ENCODE measurements around the gene RGS14. TPM values are rescaled to one million over a fixed set of nuclear protein-coding genes. Genes with fewer than 3 reads are reported as not detected.
A peak's percentile ranks its signal among the peaks of the same experiment; 100 is the strongest.
"Not testable (repeated sequence)": the region's sequence is repeated elsewhere in the genome, so short reads cannot be mapped to it uniquely, and the experiment has no call there.

The RGS14 gene
- total RNA-seq, 2 experiments from 2014 or later: 113 to 124 TPM

DNA sequence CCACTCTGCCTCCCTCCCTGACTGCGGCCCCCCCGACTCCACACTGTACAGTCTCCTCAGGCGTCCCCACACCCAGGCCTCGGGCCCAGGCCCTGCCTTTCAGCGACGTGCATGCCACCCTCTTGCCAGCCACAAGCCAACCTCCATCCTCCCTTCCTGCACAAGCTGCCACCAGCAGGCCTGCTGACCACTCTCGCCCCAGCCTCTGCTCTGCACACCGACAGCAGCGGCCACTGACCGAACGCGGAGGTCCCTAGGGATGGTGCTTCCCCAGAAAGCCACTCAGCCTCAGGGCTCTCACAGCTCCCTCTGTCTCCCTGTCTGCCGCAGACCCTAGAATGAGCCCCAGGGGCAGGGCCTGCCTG, 24.8 kb upstream of the RGS14 start:
- peaks cover 13% of the 10 kb centered on the region for H3K4me1 Mint-ChIP-seq

DNA sequence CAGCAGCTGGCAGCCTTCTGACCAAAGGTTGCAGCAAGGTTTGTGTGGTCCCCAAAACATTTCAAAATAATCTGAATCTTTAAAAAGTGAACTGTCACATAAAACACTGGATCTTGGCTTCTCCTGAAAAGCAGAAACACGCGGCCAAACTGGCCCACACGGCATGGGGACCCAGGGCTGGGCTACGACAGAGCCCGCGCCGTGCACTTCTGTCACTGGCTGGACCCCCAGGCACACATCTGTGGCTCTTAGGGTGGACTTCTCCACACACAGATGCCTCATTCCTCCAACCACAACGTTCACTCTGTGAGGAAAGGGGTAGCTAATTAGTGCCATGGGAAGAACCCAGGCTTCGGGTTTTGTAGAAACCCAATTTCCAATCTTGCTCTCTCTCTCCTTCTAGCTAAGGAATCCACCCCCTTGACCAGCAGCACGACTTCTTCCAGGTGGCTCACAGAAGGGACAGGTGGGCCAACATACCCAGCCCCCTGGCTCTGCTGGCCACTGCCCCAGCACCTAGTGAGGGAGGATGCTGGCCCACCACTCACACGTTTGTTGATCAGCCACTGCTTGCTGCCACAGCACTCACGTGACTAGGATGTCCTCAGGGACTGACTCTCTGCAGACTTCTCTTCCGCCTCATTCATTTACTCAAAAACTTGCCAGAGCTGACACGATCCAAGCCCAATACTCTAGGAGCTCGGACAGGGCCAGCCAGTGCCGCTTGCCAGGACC, 24.1 kb upstream of the RGS14 start:
- H3K36me3 Mint-ChIP-seq: peaks cover 24% of the 10 kb centered on the region
- H3K27ac Mint-ChIP-seq: no peak overlapping the region
- no peak for DNase-seq
- peaks cover 13% of the 10 kb centered on the region for H3K4me1 Mint-ChIP-seq
- ATAC-seq (ENCODE audit: low read depth): no peak
- no peaks in the 10 kb centered on the region for H3K27me3 Mint-ChIP-seq
- H3K9me3 Mint-ChIP-seq: no peaks in the 10 kb centered on the region
- no peak overlapping the region for H3K4me3 Mint-ChIP-seq
- POLR2A ChIA-PET: interaction anchor here (1.5 kb wide), 1 partner anchor 18 kb away, joined by 3 read pairs; the partner anchor contains the start of gene LMAN2

More for the DNA sequence above, 24.8 kb upstream of the RGS14 start:
- no peak for ATAC-seq (ENCODE audit: low read depth)
- H3K4me3 Mint-ChIP-seq: no peak overlapping the region
- H3K36me3 Mint-ChIP-seq: peaks cover 24% of the 10 kb centered on the region
- POLR2A ChIA-PET: interaction anchor here (1.5 kb wide), 1 partner anchor 19 kb away, joined by 3 read pairs; the partner anchor contains the start of gene LMAN2
- no peak overlapping the region for H3K27ac Mint-ChIP-seq
- H3K27me3 Mint-ChIP-seq: no peaks in the 10 kb centered on the region
- H3K9me3 Mint-ChIP-seq: no peaks in the 10 kb centered on the region
- no peak for DNase-seq

DNA sequence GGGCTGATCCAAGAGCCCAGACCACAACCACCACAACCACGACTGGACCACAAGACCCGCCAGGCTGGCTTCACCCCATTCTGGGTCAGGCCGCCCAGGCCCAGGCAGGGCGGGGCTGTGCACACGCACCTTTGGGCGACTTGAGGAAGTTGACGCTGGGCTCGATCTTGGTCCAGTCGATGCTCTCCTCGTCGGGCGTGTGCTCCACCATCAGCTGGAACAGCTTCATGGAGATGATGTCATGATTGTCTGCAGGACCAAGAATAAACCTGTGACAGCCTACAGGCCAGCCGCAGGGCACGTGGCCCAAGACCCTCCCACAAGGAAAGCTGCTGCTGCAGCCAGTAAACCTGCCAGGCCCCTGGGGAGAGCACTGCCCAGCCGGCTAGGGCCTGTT, 23.6 kb upstream of the RGS14 start:
- POLR2A ChIA-PET: no interaction called here
- ATAC-seq (ENCODE audit: low read depth) (no peak), DNase-seq (no peak)
- Mint-ChIP-seq H3K36me3 (peaks cover 24% of the 10 kb centered on the region), H3K27ac (no peak overlapping the region), H3K27me3 (no peaks in the 10 kb centered on the region), H3K4me3 (no peak overlapping the region), H3K9me3 (no peaks in the 10 kb centered on the region), H3K4me1 (peaks cover 13% of the 10 kb centered on the region)

DNA sequence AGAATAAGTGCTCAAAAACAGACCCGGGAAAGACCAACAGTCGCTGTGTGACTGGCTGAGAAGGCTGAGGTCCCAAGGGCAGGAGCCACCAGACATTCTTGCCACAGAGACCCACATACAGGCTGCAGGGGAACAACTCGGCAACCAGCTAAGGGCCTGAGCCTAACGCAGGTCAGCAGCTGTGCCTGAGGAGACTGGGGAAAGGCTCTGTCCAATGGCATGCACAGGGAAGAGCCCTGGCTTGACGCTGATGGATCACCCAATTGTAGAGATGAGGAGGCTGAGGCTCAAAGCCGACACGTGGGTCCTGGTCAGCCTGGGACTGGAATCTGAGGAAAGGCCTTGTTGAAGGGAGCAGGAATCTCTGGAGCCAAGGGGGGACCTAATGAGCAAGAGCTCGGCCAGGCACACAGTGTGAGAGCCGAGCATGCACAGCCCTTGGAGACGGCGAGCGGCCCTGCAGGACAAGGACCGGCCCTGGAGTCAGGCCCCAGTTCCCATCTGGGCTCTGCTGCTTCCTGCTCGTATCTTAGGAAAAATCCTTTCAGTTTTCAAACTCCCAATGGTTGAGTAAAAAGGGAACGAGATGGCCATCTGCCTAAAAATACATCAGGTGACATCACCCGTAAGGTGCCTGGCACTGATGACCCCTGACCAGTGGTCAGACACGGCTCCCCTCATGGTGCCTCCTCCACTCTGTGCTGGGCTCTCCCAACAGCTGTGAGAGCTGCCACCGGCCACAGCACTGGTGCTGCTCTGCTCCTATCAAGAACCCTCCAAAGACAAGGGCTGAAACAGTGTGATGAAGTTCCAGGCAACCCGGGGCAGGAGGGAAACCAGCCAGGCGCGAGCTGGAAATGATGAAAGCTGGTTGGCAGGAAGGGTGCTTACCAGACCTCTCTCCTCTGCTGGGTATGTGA, 22.7 kb upstream of the RGS14 start:
- Mint-ChIP-seq H3K36me3 (peaks cover 30% of the 10 kb centered on the region), H3K27me3 (no peaks in the 10 kb centered on the region), H3K27ac (no peak overlapping the region), H3K4me3 (no peak overlapping the region), H3K4me1 (peaks cover 21% of the 10 kb centered on the region), H3K9me3 (no peaks in the 10 kb centered on the region)
- ATAC-seq (ENCODE audit: low read depth) (no peak), DNase-seq (no peak)
- POLR2A ChIA-PET: interaction anchor here (1.1 kb wide), 1 partner anchor 37 kb away, joined by 3 read pairs; no protein-coding TSS in a partner anchor

DNA sequence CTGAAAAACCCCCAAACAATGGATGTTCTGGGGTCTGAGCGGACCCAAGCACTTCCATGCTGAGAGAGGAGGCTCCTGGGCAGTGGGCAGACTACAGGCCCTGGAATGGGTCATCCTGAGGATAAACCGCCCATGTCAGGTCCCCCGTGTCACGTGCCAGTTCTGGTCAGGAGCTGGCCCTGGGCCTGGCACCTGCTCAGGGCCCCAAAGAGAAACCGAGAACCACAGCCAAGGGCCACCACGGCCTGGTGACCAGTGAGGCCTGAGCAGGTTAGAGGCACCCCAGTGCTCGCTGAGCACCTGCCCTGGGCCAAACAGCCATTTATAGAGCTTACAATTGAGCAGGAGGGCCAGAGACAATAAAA, 22.0 kb upstream of the RGS14 start:
- Mint-ChIP-seq H3K9me3 (no peaks in the 10 kb centered on the region), H3K4me3 (no peak overlapping the region), H3K27me3 (no peaks in the 10 kb centered on the region), H3K27ac (peak overlapping the region; percentile 61), H3K4me1 (peaks cover 21% of the 10 kb centered on the region), H3K36me3 (peaks cover 32% of the 10 kb centered on the region)
- ATAC-seq (ENCODE audit: low read depth) (no peak), DNase-seq (no peak)
- POLR2A ChIA-PET: interaction anchor here (1.1 kb wide), 1 partner anchor 36 kb away, joined by 3 read pairs; no protein-coding TSS in a partner anchor

DNA sequence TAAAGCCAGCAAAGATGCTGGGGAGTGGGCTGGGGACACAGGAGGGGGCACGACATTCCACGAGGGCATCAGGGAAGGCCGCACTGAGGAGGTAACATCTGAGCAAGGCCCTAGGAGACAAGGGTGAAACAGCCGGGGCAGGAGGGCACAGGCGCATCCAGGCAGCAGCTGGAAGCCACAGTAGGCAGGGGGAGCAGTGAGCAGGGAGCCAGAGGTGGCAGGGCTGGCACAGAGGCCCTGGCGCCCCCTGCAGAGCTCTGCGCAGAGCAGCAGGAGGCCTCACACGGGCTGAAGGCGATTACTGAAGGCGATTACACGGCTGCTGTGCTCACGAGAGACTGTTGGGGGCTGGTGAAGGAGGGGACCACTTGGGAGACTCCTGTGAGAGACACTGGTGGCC, 21.6 kb upstream of the RGS14 start:
- peaks cover 31% of the 10 kb centered on the region for H3K36me3 Mint-ChIP-seq

DNA sequence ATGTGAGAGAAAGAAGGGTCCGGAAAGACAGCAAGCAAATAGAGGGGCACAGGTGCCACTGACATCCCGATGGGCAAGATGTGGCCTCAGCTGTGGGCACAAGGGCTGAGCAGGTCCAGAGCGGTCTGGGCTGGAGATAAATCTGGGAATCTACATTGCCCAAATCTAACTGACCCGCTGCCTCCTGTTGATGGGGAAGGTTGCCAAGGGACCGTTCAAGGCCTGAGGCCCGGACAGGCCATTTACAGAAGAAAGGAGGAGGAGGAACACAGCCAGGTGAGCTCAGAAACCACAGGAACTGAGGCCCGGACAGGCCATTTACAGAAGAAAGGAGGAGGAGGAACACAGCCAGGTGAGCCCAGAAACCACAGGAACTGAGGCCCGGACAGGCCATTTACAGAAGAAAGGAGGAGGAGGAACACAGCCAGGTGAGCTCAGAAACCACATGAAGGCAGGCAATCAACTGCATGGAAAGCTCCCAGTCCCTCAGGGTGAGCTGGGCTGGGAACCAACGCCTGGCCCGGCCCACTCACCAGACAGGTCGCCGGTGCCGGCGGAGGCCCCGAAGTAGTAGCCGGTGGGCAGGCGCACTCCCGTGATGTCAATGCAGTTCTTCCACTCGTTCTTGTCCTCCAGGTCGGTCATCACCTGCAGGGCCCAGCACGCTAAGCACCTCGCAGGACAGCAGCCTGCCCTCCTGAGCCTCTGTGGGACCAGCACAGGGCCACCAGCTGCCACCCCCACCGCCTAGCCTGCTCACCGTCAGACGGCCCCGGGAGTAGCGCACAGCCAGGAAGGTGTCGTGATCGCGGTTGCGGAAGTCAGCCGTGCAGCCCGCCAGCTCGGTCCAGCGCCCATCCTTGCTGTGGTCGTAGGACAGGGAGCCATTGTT, 20.9 kb upstream of the RGS14 start:
- POLR2A ChIA-PET: interaction anchor here (1.1 to 1.2 kb wide), 2 partner anchors 9 to 12 kb away, joined by 3 read pairs; no protein-coding TSS in a partner anchor
- Mint-ChIP-seq H3K27me3 (no peaks in the 10 kb centered on the region), H3K36me3 (peaks cover 37% of the 10 kb centered on the region)

More for the DNA sequence above, 21.6 kb upstream of the RGS14 start:
- H3K4me1 Mint-ChIP-seq: peaks cover 21% of the 10 kb centered on the region
- H3K9me3 Mint-ChIP-seq: no peaks in the 10 kb centered on the region
- POLR2A ChIA-PET: interaction anchor here (1.1 to 1.2 kb wide), 2 partner anchors 9 to 12 kb away, joined by 3 read pairs; no protein-coding TSS in a partner anchor
- H3K27ac Mint-ChIP-seq: peak overlapping the region; percentile 61
- ATAC-seq (ENCODE audit: low read depth): peak; percentile 51
- H3K4me3 Mint-ChIP-seq: no peak overlapping the region
- no peak for DNase-seq
- no peaks in the 10 kb centered on the region for H3K27me3 Mint-ChIP-seq

DNA sequence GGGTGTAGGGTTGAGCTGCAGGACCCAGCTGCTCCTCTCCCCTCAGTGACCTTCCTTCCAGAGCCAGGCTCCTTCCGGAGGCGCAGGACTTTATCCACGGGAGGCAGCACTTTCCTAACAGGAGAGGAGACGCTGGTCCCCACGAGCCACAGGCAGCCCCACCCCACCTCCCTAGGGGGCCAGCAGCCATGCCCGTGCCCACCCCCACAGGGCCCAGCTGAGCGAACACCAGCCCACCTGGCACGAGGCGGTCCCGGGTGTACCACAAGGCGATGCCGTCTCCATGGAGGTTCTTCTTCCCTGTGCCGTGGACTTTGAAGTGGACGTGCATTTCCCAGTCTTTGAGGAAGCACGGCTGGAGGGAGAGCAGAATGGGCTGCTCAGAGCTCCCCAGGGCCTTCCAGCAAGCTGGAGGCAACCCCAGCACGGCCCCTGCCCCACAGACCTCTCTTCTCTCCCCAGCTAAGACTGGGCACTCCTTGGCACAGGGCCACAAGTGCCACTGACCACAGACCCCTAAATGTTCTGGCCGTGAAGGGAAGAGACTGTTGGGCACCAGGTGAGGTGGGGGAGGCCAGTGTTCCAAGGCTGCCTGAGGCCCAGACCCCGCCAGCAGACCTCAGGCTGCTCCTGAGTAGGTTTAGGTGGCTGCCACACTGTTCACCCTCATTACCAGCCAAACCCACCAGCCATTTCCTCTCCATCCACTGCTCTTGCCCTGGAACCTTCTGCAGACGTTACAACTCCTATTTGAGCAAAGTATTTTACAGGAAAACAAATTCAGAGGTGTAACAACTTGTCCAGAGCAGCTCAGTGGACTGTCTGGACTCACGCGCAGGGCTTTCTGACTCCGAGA, 19.2 kb upstream of the RGS14 start:
- POLR2A ChIA-PET: interaction anchor here (0.8 kb wide), 2 partner anchors 13 kb away, joined by 3 read pairs; partner anchors contain the start of gene LMAN2
- no peak overlapping the region for H3K4me3 Mint-ChIP-seq
- peaks cover 37% of the 10 kb centered on the region for H3K36me3 Mint-ChIP-seq

More for the DNA sequence above, 20.9 kb upstream of the RGS14 start:
- DNase-seq (no peak), ATAC-seq (ENCODE audit: low read depth) (no peak)
- Mint-ChIP-seq H3K4me3 (no peak overlapping the region), H3K4me1 (peaks cover 20% of the 10 kb centered on the region), H3K27ac (no peak overlapping the region), H3K9me3 (no peaks in the 10 kb centered on the region)

DNA sequence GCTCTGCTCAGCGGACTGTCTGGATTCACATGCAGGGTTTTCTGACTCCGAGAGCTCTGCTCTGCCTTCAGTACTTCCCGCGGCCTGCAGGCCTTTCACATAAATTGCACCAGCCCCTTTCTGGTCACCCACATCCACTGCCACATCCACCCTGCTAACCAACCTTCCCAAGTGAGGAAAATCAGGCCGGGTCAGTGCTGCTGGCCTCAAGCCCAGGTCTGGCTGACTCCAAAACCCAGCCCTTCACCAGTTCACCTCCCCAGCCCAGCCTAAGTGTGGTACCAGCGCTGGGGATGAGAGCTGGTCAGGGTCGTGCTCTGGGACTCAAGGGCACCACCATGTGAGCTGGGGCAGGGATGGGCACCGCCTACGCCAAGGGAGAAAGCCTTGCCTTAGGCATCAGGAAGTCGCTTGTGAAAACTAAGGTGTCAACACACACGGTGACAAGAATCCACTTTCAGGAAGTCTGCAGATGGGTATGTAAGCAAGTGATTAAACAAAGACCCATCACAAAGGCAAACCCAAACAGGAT, 18.6 kb upstream of the RGS14 start:
- H3K4me3 Mint-ChIP-seq: no peak overlapping the region
- ATAC-seq (ENCODE audit: low read depth) (no peak), DNase-seq (no peak)
- peaks cover 36% of the 10 kb centered on the region for H3K36me3 Mint-ChIP-seq
- H3K27me3 Mint-ChIP-seq: no peaks in the 10 kb centered on the region
- H3K27ac Mint-ChIP-seq: peak overlapping the region; percentile 43
- POLR2A ChIA-PET: interaction anchor here (0.8 kb wide), 2 partner anchors 12 to 14 kb away, joined by 3 read pairs; partner anchors contain the start of gene LMAN2
- H3K9me3 Mint-ChIP-seq: no peaks in the 10 kb centered on the region
- H3K4me1 Mint-ChIP-seq: peaks cover 20% of the 10 kb centered on the region

More for the DNA sequence above, 19.2 kb upstream of the RGS14 start:
- DNase-seq: no peak
- H3K27ac Mint-ChIP-seq: no peak overlapping the region
- no peak for ATAC-seq (ENCODE audit: low read depth)
- peaks cover 20% of the 10 kb centered on the region for H3K4me1 Mint-ChIP-seq
- no peaks in the 10 kb centered on the region for H3K9me3 Mint-ChIP-seq
- no peaks in the 10 kb centered on the region for H3K27me3 Mint-ChIP-seq

DNA sequence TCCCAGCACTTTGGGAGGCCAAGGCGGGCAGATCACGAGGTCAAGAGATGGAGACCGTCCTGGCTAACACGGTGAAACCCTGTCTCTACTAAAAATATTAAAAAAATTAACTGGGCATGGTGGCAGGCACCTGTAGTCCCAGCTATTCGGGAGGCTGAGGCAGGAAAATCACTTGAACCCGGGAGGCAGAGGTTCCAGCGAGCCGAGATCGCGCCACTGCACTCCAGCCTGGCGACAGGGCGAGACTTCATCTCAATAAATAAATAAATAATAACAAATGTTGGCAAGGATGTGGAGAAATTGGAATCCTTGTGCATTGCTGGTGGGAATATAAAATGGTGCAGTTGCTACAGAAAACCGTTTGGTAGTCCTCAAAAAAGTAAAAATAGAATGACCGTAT, 14.7 kb upstream of the RGS14 start:
- Mint-ChIP-seq H3K36me3 (peaks cover 30% of the 10 kb centered on the region), H3K4me1 (peaks cover 23% of the 10 kb centered on the region)
- H3K27ac Mint-ChIP-seq; H3K9me3 Mint-ChIP-seq; POLR2A ChIA-PET; DNase-seq; H3K4me3 Mint-ChIP-seq; ATAC-seq (ENCODE audit: low read depth); H3K27me3 Mint-ChIP-seq: not testable (repeated sequence)

DNA sequence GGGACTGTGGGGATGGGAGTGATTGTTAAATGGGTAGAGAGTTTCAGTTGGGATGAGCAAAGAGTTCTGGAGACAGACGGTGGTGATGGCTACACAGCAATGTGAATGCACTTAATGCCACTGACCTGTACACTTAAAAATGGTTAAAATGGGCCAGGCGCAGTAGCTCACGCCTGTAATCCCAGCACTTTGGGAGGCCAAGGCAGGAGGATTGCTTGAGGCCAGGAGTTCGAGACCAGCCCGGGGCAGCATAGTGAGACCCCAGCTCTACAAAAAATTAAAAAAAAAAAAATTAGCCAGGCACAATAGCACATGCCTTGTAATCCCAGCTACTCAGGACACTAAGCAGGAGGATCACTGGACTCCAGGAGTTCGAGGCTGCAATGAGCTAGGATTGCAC, 13.9 kb upstream of the RGS14 start:
- DNase-seq: no peak
- no peak overlapping the region for H3K4me3 Mint-ChIP-seq
- no peak for ATAC-seq (ENCODE audit: low read depth)
- peaks cover 23% of the 10 kb centered on the region for H3K4me1 Mint-ChIP-seq
- H3K9me3 Mint-ChIP-seq: no peaks in the 10 kb centered on the region
- POLR2A ChIA-PET: interaction anchor here (0.7 kb wide), 1 partner anchor 28 kb away, joined by 7 read pairs; no protein-coding TSS in a partner anchor
- H3K27me3 Mint-ChIP-seq: no peaks in the 10 kb centered on the region
- H3K36me3 Mint-ChIP-seq: peaks cover 30% of the 10 kb centered on the region
- peak overlapping the region; percentile 43 for H3K27ac Mint-ChIP-seq

DNA sequence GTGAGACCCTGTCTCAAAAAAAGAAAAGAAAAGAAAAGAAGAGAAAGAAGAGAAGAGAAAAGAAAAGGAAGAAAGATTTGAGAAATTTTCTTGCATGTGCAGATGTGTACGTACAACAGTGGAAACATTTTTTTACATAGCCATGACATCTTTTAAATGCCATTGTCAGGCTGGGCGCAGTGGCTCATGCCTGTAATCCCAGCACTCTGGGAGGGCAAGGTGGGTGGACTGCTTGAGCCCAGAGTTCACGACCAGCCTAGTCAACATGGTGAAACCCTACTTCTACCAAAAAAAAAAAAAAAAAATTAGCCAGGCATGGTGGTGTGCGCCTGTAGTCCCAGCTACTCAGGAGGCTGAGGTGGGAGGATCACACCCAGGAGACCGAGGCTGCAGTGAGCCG, 12.8 kb upstream of the RGS14 start:
- peaks cover 24% of the 10 kb centered on the region for H3K4me1 Mint-ChIP-seq
- no peak overlapping the region for H3K4me3 Mint-ChIP-seq
- DNase-seq (no peak), ATAC-seq (ENCODE audit: low read depth) (no peak)
- H3K27ac Mint-ChIP-seq: no peak overlapping the region
- POLR2A ChIA-PET: no interaction called here
- peaks cover 27% of the 10 kb centered on the region for H3K36me3 Mint-ChIP-seq
- H3K9me3 Mint-ChIP-seq: no peaks in the 10 kb centered on the region
- no peaks in the 10 kb centered on the region for H3K27me3 Mint-ChIP-seq
